H1 (cell line): ENCODE measurements around the gene COPZ2. TPM values are rescaled to one million over a fixed set of nuclear protein-coding genes. Genes with fewer than 3 reads are reported as not detected.

Source experiments
- CHD2 ChIP-seq: IDR thresholded peaks from 2 replicates; pipeline ENCODE4 v1.6.1; 2012; ENCODE audit warnings: low read length, improper control_type of control experiment
- polyA plus RNA-seq, 7 experiments: library from polyadenylated mRNA; depleted of rRNA in 3 of 7; stranded (reverse) in 5 of 7; unstranded in 2 of 7; fragments of >200 nt in 5 of 7; fragments of 200-250 nt in 2 of 7; gene quantifications; 1 replicate in 5 of 7; 2 replicates in 1 of 7; 4 replicates in 1 of 7; pipeline versions ENCODE4 v1.2.1 to v1.2.3, GENCODE V29; 2011 to 2013; ENCODE audit warnings: missing spikeins in 2 of 7, mixed read lengths in 2 of 7
- total RNA-seq: library from RNA; stranded (reverse); fragmentation: NEBNext Ultra II Directional; extraction: Animal tissue kit (Norgen Biotek cat#: 25700); gene quantifications from 2 replicates; pipeline ENCODE4 v1.2.1, GENCODE V29; 2021

The COPZ2 gene
- total and polyA plus RNA-seq, 2 of the 8 experiments (the other 6 are each of a cell fraction or from before 2014, with no cell fraction given), result 0.24 TPM; not detected in 1

DNA sequence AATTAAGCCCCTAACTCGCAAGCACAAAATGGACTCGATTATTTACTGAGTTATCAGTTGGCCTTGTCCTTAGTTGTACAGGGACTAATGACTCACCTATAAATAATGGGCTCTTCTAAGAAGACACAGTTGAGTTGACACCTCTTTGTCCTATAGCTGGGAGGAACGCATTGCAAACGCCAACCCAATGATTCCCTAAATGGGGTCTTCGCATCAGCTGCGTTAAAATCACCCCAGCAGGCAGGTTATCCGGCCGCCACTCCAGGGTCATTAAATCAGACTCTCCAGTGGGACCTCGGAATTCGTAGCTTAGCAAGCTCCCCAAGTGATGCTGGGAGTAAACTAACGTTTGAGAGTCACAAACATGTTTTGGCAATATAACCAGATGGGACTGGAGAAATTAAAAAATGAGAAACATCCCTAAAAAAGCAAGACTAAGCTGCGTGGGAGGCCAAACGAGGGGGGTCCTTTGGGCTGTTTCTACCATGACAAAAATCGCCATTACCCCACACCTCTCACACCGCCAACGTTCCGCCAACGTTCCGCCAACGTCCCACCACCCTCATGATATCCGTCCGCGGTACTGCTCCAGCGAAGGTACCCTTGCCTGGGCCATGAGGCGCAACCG is 9.6 kb upstream of the COPZ2 start (continued):
- TF ChIP-seq CHD2, result peak; percentile 62; the same call in 1 of the 2 replicates
- TF ChIP-seq, all 59 proteins: peak for 7
